LNCAP (cell line): ENCODE results near the gene RETREG1.

Experiments
- CTCF ChIP-seq: fragments of 450-650 bp; IDR thresholded peaks from 2 replicates; pipeline ENCODE4 v1.5.1; 2017; ENCODE audit warnings: mild to moderate bottlenecking

RETREG1 gene

DNA sequence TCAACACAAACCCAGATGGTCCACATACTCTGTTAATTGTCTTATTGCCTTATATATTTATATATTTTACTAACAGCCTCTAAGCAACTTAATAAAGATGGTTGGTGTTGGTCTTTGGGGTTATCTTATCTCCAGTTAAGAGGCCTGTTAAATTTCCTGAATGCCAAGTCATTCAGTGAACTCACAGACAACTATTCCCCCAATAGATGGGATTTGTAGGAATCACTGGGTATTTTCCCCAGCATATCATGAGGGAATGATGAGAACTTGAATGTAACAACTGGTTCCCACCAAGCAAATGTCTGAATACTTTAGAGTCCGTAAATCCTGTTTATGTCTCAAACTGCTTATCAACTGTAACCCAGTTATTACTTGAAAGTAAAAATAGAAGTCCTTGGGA lies 42.7 kb upstream of the RETREG1 start:
- no peak for TF ChIP-seq CTCF

GRCh38 chr5:16656561-16657191 lies 39.9 kb upstream of the RETREG1 start:
- no peak for TF ChIP-seq CTCF

DNA sequence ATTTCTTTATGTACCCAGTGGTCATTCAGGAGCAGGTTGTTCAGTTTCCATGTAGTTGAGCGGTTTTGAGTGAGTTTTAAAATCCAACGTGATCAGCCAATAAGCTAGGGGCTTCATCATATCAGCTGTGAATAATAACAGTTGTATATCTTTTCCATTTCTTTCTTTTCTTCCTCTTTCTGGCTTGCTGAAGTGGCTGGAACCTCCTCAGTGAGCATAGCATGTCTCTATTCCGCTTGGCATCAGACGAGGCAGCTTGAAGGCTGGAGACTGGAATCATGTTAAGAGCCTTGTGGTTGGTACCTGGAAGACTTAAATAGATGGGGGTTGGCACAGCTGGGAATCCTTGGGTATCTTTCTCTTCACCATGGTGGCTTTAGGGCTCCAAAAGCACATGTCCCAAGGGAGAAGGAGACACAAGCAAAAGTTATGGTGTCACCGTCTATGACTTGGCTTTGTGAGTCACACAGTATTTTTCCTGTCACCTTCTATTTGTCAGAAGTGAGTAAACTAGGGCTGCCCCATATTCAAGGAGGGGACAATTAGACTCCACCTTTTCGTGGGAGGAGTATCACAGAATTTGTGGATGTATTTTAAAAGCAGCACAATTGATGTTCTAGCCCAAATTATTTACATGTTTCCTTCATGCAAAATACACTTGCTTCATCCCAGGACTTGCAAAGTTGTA lies 38.0 kb upstream of the RETREG1 start:
- TF ChIP-seq CTCF = no peak

DNA sequence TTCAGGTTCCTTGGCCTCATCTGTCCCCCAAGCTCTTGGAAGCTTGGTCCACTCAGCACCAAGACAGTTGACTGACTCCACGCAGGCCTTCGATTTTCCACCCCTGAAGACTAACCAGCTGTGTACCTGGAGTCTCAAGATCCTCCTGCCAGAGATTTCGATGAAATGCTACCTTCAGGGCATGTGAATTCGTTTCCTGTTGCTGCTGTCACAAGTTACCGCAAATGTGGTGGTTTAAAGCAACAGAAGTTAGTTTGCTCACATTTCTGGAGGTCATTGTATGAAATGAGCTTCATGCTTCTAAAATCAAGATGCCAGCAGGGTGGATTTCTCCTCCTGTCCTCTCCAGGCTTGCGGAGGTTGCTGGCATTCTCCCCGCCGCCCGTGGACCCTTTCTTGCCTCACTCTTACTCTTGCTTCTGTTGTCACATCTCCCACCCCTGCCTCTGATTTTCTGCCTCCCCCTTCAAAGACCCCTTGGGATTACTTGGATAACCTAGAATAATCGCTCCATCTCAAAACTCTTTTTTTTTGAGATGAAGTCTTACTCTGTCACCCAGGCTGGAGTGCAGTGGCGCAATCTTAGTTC lies 27.6 kb upstream of the RETREG1 start:
- TF ChIP-seq CTCF = no peak

- no peak for TF ChIP-seq CTCF
Measured at GRCh38 chr5:16642867-16643266, 26.1 kb upstream of the RETREG1 start.

DNA sequence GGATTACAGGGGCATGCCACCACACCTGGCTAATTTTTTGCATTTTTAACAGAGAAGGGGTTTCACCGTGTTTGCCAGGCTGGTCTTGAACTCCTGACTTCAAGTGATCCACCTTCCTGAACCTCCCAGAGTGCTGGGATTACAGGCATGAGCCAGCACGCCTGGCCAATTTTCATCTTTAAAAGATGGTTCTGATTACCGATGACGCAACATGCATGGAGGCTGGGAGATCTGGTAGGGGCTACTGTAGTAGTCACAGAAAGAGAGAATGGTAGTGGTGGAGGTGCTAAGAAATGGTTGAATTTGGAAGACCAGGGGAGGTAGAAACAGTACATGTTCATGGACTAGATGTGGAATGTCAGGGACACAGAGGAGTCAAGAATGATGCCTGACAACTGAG lies 22.4 kb upstream of the RETREG1 start:
- no peak for TF ChIP-seq CTCF

DNA sequence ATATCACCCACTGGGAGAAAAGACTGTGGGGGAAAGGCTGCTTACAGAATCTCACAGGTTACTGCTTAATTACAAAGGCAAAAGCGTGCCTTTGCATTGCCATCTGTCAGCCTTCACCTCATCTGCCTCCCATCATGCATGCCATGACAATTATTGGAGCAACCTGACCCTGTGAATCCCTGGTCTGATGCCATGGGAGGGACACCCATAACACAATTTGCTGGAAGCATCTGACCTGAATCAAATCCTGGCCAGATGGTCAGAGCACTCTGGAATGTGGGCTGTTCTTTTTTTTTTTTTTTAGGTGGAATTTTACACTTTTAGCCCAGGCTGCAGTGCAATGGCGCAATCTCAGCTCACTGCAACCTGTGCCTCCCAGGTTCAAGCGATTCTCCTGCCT lies 11.6 kb upstream of the RETREG1 start:
- TF ChIP-seq CTCF = no peak
